ENCODE measurements around the gene PDCD4.

GRCh38 chr10:110825508-110825907, 46.2 kb upstream of the PDCD4 start:
- TF ChIP-seq RBM22 (IDR thresholded peaks at IDR 0.05; ENCODE audit: low read depth, low read length, poor library complexity, severe bottlenecking): no peak
- TF ChIP-seq ZNF121 (CRISPR knock-in tag; conservative IDR thresholded peaks at IDR 0.05): no peak
- no peak for TF ChIP-seq ZFX (CRISPR knock-in tag; IDR thresholded peaks at IDR 0.05)
- TF ChIP-seq, protein P1, sequence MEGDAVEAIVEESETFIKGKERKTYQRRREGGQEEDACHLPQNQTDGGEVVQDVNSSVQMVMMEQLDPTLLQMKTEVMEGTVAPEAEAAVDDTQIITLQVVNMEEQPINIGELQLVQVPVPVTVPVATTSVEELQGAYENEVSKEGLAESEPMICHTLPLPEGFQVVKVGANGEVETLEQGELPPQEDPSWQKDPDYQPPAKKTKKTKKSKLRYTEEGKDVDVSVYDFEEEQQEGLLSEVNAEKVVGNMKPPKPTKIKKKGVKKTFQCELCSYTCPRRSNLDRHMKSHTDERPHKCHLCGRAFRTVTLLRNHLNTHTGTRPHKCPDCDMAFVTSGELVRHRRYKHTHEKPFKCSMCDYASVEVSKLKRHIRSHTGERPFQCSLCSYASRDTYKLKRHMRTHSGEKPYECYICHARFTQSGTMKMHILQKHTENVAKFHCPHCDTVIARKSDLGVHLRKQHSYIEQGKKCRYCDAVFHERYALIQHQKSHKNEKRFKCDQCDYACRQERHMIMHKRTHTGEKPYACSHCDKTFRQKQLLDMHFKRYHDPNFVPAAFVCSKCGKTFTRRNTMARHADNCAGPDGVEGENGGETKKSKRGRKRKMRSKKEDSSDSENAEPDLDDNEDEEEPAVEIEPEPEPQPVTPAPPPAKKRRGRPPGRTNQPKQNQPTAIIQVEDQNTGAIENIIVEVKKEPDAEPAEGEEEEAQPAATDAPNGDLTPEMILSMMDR (IDR thresholded peaks at IDR 0.05 in 2 of 3, conservative IDR thresholded peaks at IDR 0.05 in 1 of 3; ENCODE audit: insufficient read depth in 2 of 3, low read depth in 1 of 3, low read length in 3 of 3): no peak
- no peak for TF ChIP-seq SMAD4 (CRISPR knock-in tag; conservative IDR thresholded peaks at IDR 0.05)
- TF ChIP-seq ZNF77 (CRISPR knock-in tag; IDR thresholded peaks at IDR 0.05): no peak
